ENCODE data around the gene KCNJ6. TPM values are rescaled to one million over a fixed set of nuclear protein-coding genes. Genes with fewer than 3 reads are reported as not detected.

KCNJ6 gene
- total and polyA plus RNA-seq, 9 of the 15 experiments (the other 6 are each of a cell fraction or from before 2014, with no cell fraction given): 0.06 to 0.21 (median 0.13) TPM; not detected in 1

- FAIRE-seq: no peak
- WGBS (ENCODE audit: insufficient coverage, low coverage, missing lambda C conversion rate): 3% methylated on average over 5 of the region's 5 CpGs
- no peak for TF ChIP-seq NR0B1 (IDR thresholded peaks at IDR 0.05; ENCODE audit: partially characterized antibody)
- TF ChIP-seq SRSF7 (optimal IDR thresholded peaks at IDR 0.05; ENCODE audit: low read depth, low read length): no peak
- TF ChIP-seq NFE2 (IDR thresholded peaks at IDR 0.05; ENCODE audit: low read depth): no peak
- TF ChIP-seq TAF1 (IDR thresholded peaks at IDR 0.05; ENCODE audit: control insufficient read depth, extremely low read depth, insufficient read depth, low read length, severe bottlenecking): no peak
- no peak for TF ChIP-seq TARDBP (IDR thresholded peaks at IDR 0.05)
- no peak for TF ChIP-seq ZNF165 (CRISPR knock-in tag; IDR thresholded peaks at IDR 0.05; ENCODE audit: borderline replicate concordance)
- TF ChIP-seq BHLHE40 (IDR thresholded peaks at IDR 0.05; ENCODE audit: low read length): no peak
- no peak for TF ChIP-seq ZNF398 (CRISPR knock-in tag; IDR thresholded peaks at IDR 0.05)
- TF ChIP-seq MAZ (CRISPR knock-in tag; conservative IDR thresholded peaks at IDR 0.05 in 1 of 2, IDR thresholded peaks at IDR 0.05 in 1 of 2): no peak
- no peak for TF ChIP-seq CHAMP1 (IDR thresholded peaks at IDR 0.05)
- TF ChIP-seq ZNF239 (CRISPR knock-in tag; IDR thresholded peaks at IDR 0.05): no peak
- TF ChIP-seq PTBP1 (IDR thresholded peaks at IDR 0.05; ENCODE audit: low read depth, low read length): no peak
- no peak for TF ChIP-seq SP1 (CRISPR knock-in tag; IDR thresholded peaks at IDR 0.05)
These were observed 150.1 kb downstream of the KCNJ6 start for GRCh38 chr21:37766129-37766528.

More at GRCh38 chr21:37766129-37766528, 150.1 kb downstream of the KCNJ6 start:
- Histone ChIP-seq H3K9me1 (ENCODE audit: control insufficient read depth, insufficient read depth, low read length) (no peaks in the 10 kb centered on the region), H2AFZ (ENCODE audit: low read depth, low read length) (no peak overlapping the region), H3K9me3 (replicated peaks; ENCODE audit: control insufficient read depth, insufficient read depth, low read depth, low read length) (no peaks in the 10 kb centered on the region), H3K4me1 (replicated peaks in 1 of 2; ENCODE audit: control insufficient read depth in 2 of 2, insufficient read depth in 2 of 2, low read length in 2 of 2) (no peaks in the 10 kb centered on the region), H3K79me2 (ENCODE audit: control insufficient read depth, insufficient read depth, low read length) (no peaks in the 10 kb centered on the region), H3K27ac (ENCODE audit: extremely low read depth, low read depth, low read length) (no peak overlapping the region), H3K9ac (ENCODE audit: insufficient read depth in 1 of 2, low read depth in 2 of 2, low read length in 2 of 2) (no peak overlapping the region), H3K4me2 (ENCODE audit: insufficient read depth, low read length) (no peak overlapping the region), H4K20me1 (replicated peaks; ENCODE audit: control insufficient read depth, insufficient read depth, low read length) (0 out of 2 replicates have a peak, but pooled peaks cover 3% of the 10 kb centered on the region), H3K36me3 (ENCODE audit: control insufficient read depth, insufficient read depth, low read length) (no peaks in the 10 kb centered on the region), H3K4me3 (no peak overlapping the region), H3K27me3 (ENCODE audit: control insufficient read depth in 2 of 2, insufficient read depth in 2 of 2, low read length in 2 of 2) (peaks cover 0 to 18% of the 10 kb centered on the region in 2 experiments; a peak in 2 of 5 replicates)
- no TSS peak for BruUV-seq (replicated peaks)
- intact Hi-C loops (cut with micrococcal nuclease) (no loop called here), in situ Hi-C loops (cut with MboI) (no loop called here)
- DNase-seq (ENCODE audit: extremely low read depth in 1 of 4, low spot score in 3 of 4) (no peak), ATAC-seq (no peak)
- CTCF ChIA-PET (ENCODE audit: low intra/inter-chr PET ratio): no interaction called here
- POLR2A ChIA-PET: no interaction called here

All from K562 (cell line).